SW480 (cell line): Measurements from ENCODE around the gene SLC45A2.
"Not testable (repeated sequence)": the region's sequence is repeated elsewhere in the genome, so short reads cannot be mapped to it uniquely, and the experiment has no call there.

ENCODE experiments used
- DNase-seq: peaks from one replicate; pipeline ENCODE4 v3.0.0-alpha.2; 2016; ENCODE audit warnings: low spot score

The SLC45A2 gene

GRCh38 chr5:33966805-33967204 is 17.7 kb downstream of the SLC45A2 start:
- DNase-seq: no peak

- no peak for DNase-seq
Observed at GRCh38 chr5:33964132-33964700, 20.3 kb downstream of the SLC45A2 start.

- DNase-seq: no peak
Observed at GRCh38 chr5:33958176-33958575, 26.3 kb downstream of the SLC45A2 start.

- no peak for DNase-seq
Observed at GRCh38 chr5:33957577-33958150, 26.8 kb downstream of the SLC45A2 start.

GRCh38 chr5:33952175-33952574 is 32.3 kb downstream of the SLC45A2 start:
- not testable (repeated sequence) for DNase-seq

GRCh38 chr5:33944543-33945132 is 39.9 kb downstream of the SLC45A2 start:
- DNase-seq: no peak

- DNase-seq: peak; percentile 31
Observed at GRCh38 chr5:33941090-33941489, 43.4 kb downstream of the SLC45A2 start.

GRCh38 chr5:33939556-33940262 is 44.8 kb downstream of the SLC45A2 start:
- no peak for DNase-seq

GRCh38 chr5:33938881-33939280 is 45.6 kb downstream of the SLC45A2 start:
- DNase-seq: no peak

- no peak for DNase-seq
Observed at GRCh38 chr5:33938507-33938796, 46.0 kb downstream of the SLC45A2 start.

GRCh38 chr5:33937707-33938506 is 46.6 kb downstream of the SLC45A2 start:
- DNase-seq: no peak

- DNase-seq: no peak
Observed at GRCh38 chr5:33937017-33937706, 47.3 kb downstream of the SLC45A2 start.

- no peak for DNase-seq
Observed at GRCh38 chr5:33936381-33937016, 48.0 kb downstream of the SLC45A2 start, which contains the start of gene RXFP3. Gene RXFP3 (plus strand): TSS chr5:33936386. CDS start chr5:33936741, 355 bp downstream.

GRCh38 chr5:33936004-33936380 is 48.5 kb downstream of the SLC45A2 start:
- DNase-seq: no peak

GRCh38 chr5:33934176-33934575 is 50.3 kb downstream of the SLC45A2 start:
- no peak for DNase-seq

- DNase-seq: no peak
Observed at GRCh38 chr5:33933723-33934169, 50.7 kb downstream of the SLC45A2 start.

- no peak for DNase-seq
Observed at GRCh38 chr5:33931136-33931535, 53.4 kb downstream of the SLC45A2 start.

GRCh38 chr5:33929925-33930690 is 54.4 kb downstream of the SLC45A2 start:
- no peak for DNase-seq

- DNase-seq: no peak
Observed at GRCh38 chr5:33928283-33928682, 56.2 kb downstream of the SLC45A2 start.

GRCh38 chr5:33927685-33928084 is 56.8 kb downstream of the SLC45A2 start:
- no peak for DNase-seq

GRCh38 chr5:33925278-33925677 is 59.2 kb downstream of the SLC45A2 start:
- DNase-seq: no peak
